K562 (cell line): ENCODE measurements around the gene MEX3A. TPM values are rescaled to one million over a fixed set of nuclear protein-coding genes. Genes with fewer than 3 reads are reported as not detected.
A peak's percentile ranks its signal among the peaks of the same experiment; 100 is the strongest.

Source experiments
- BRCA1 ChIP-seq, 2 experiments: fragments of 450-650 bp in 1 of 2; sonication (generic) in 1 of 2; formaldehyde crosslinking in 1 of 2; IDR thresholded peaks; 2 replicates each; pipeline versions ENCODE4 v1.5.0 to v1.6.1; 2017 to 2020; ENCODE audit warnings: mild to moderate bottlenecking in 1 of 2, missing genetic modification reagents in 1 of 2
- ETV6 ChIP-seq, 3 experiments: fragments of 150-350 bp in 1 of 3; sonication (generic) in 1 of 3; formaldehyde crosslinking in 1 of 3; IDR thresholded peaks; 2 replicates each; pipeline versions ENCODE4 v1.6.1 to v1.8.0; 2014 to 2022; ENCODE audit warnings: borderline replicate concordance in 2 of 3, low read depth in 2 of 3, antibody characterized with exemption in 1 of 3, low read length in 1 of 3, mild to moderate bottlenecking in 1 of 3, missing genetic modification reagents in 1 of 3
- KLF6 ChIP-seq: fragments of 250-450 bp; sonication (Bioruptor Pico); IDR thresholded peaks from 2 replicates; pipeline ENCODE4 v1.4.0; 2020; ENCODE audit warnings: mild to moderate bottlenecking, moderate library complexity, borderline replicate concordance
- MTF1 ChIP-seq: fragments of 250-450 bp; sonication (Bioruptor Pico); IDR thresholded peaks from 2 replicates; pipeline ENCODE4 v1.9.0; 2021; ENCODE audit warnings: moderate library complexity, mild to moderate bottlenecking, inconsistent platforms, borderline replicate concordance
- POLR2A ChIP-seq: fragments of 450-650 bp; conservative IDR thresholded peaks from 2 replicates; pipeline ENCODE4 v1.6.1; 2016
- polyA plus RNA-seq, 8 experiments: library from polyadenylated mRNA; depleted of rRNA in 4 of 8; stranded (reverse) in 5 of 8; unstranded in 3 of 8; fragments of >200 nt; fragmentation: Nextera tagmentation in 2 of 8; fragmentation: Illumina TruSeq in 1 of 8; extraction: Ambion mirVana in 2 of 8; extraction: Trizol in 1 of 8; gene quantifications; 2 replicates each; pipeline versions ENCODE4 v1.2.1 to v1.2.3, GENCODE V29; 2011 to 2014; ENCODE audit warnings: inconsistent platforms in 1 of 8, missing spikeins in 1 of 8
- total RNA-seq, 7 experiments: library from RNA; depleted of rRNA in 6 of 7; stranded (reverse); fragments of >200 nt in 6 of 7; fragmentation: Illumina TruSeq in 2 of 7; extraction: Trizol in 2 of 7; gene quantifications; 2 replicates each; pipeline versions ENCODE4 v1.2.1 to v1.2.3, GENCODE V29; 2011 to 2021; ENCODE audit warnings: low replicate concordance in 1 of 7
- TF ChIP-seq, protein P1 (sequence below), 2 experiments: IDR thresholded peaks; 2 replicates each; pipeline ENCODE4 v1.6.1; 2012; ENCODE audit warnings: improper control_type of control experiment in 2 of 2, low read depth in 2 of 2, low read length in 2 of 2, borderline replicate concordance in 1 of 2
- TF ChIP-seq, protein P2 (sequence below): fragments of 450-650 bp; IDR thresholded peaks from 2 replicates; pipeline ENCODE4 v1.6.1; 2017; ENCODE audit warnings: mild to moderate bottlenecking, moderate library complexity
- TF ChIP-seq, protein P3 (sequence below): sonication (generic); formaldehyde crosslinking; IDR thresholded peaks from 2 replicates; pipeline ENCODE4 v1.8.1; 2023; ENCODE audit warnings: missing genetic modification reagents, mild to moderate bottlenecking, borderline replicate concordance
- TF ChIP-seq, protein P4 (sequence below): sonication (generic); formaldehyde crosslinking; IDR thresholded peaks from 2 replicates; pipeline ENCODE4 v1.8.1; 2023; ENCODE audit warnings: mild to moderate bottlenecking, missing genetic modification reagents

MEX3A gene
- total and polyA plus RNA-seq, 9 of the 15 experiments (the other 6 are each of a cell fraction or from before 2014, with no cell fraction given): 0.36 to 13.7 (median 5.2) TPM

DNA sequence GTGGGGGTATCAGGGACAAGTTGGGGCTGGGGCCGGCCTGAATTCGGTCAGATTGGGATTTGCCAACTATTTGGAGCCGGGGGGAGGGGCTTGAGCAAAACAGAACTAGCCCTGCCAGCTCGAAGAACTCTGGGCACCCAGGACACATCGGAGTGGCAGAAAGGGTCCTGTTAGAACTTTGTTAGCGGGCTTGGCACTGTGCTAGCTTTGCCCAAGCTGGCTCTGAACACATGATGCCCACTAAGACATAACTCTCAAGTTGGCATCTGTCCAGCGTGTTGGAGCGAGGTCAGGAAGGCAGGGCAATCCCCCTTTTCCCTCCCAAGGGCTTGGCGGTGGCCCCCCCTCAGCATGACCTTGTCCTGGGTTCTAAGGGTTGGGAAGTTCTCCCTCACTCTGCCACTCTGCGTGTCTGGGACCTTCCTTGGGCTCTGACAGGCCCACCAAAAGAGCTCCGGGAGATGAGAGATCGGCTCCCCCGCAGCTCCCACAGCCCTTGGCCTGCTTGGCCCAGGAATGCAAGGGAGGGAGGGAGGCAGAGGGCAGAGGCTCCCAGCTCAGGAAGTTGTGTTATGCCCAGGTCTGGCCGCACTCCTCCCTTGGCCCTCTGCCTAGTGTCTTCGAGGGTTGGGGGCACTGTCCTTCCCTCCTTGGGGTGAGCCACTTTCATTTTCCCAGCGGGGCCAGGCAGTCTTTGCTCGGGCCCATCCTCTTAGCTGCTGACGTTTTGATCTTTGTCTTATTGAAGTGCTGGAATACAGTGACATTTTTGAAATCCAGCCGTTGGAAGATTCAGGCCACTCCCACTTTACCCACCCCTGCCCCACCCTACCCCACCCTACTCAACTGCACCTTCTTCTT lies 33.5 kb upstream of the MEX3A start (continued):
- TF ChIP-seq, protein P1, sequence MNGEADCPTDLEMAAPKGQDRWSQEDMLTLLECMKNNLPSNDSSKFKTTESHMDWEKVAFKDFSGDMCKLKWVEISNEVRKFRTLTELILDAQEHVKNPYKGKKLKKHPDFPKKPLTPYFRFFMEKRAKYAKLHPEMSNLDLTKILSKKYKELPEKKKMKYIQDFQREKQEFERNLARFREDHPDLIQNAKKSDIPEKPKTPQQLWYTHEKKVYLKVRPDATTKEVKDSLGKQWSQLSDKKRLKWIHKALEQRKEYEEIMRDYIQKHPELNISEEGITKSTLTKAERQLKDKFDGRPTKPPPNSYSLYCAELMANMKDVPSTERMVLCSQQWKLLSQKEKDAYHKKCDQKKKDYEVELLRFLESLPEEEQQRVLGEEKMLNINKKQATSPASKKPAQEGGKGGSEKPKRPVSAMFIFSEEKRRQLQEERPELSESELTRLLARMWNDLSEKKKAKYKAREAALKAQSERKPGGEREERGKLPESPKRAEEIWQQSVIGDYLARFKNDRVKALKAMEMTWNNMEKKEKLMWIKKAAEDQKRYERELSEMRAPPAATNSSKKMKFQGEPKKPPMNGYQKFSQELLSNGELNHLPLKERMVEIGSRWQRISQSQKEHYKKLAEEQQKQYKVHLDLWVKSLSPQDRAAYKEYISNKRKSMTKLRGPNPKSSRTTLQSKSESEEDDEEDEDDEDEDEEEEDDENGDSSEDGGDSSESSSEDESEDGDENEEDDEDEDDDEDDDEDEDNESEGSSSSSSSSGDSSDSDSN (IDR thresholded peaks at IDR 0.05; ENCODE audit: borderline replicate concordance in 1 of 2, low read depth in 2 of 2, low read length in 2 of 2): peak in 1 of 2 experiments; percentile 44; a peak in 1 of 4 replicates
- TF ChIP-seq KLF6 (CRISPR knock-in tag) (no peak), MTF1 (CRISPR knock-in tag) (no peak), ETV6 (IDR thresholded peaks at IDR 0.05; ENCODE audit: borderline replicate concordance in 1 of 2, low read depth in 2 of 2, low read length in 1 of 2) (no peak), ETV6 (CRISPR knock-in tag; IDR thresholded peaks at IDR 0.05; ENCODE audit: borderline replicate concordance) (peak; percentile 45; the same call in 1 of the 2 replicates), POLR2A (0 out of 2 replicates have a peak, but pooled peaks have one; percentile 18), BRCA1 (IDR thresholded peaks at IDR 0.05) (no peak), BRCA1 (CRISPR knock-in tag; IDR thresholded peaks at IDR 0.05) (0 out of 2 replicates have a peak, but pooled peaks have one; percentile 77)
- TF ChIP-seq, protein P2, sequence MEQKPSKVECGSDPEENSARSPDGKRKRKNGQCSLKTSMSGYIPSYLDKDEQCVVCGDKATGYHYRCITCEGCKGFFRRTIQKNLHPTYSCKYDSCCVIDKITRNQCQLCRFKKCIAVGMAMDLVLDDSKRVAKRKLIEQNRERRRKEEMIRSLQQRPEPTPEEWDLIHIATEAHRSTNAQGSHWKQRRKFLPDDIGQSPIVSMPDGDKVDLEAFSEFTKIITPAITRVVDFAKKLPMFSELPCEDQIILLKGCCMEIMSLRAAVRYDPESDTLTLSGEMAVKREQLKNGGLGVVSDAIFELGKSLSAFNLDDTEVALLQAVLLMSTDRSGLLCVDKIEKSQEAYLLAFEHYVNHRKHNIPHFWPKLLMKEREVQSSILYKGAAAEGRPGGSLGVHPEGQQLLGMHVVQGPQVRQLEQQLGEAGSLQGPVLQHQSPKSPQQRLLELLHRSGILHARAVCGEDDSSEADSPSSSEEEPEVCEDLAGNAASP: no peak
- TF ChIP-seq, protein P3, sequence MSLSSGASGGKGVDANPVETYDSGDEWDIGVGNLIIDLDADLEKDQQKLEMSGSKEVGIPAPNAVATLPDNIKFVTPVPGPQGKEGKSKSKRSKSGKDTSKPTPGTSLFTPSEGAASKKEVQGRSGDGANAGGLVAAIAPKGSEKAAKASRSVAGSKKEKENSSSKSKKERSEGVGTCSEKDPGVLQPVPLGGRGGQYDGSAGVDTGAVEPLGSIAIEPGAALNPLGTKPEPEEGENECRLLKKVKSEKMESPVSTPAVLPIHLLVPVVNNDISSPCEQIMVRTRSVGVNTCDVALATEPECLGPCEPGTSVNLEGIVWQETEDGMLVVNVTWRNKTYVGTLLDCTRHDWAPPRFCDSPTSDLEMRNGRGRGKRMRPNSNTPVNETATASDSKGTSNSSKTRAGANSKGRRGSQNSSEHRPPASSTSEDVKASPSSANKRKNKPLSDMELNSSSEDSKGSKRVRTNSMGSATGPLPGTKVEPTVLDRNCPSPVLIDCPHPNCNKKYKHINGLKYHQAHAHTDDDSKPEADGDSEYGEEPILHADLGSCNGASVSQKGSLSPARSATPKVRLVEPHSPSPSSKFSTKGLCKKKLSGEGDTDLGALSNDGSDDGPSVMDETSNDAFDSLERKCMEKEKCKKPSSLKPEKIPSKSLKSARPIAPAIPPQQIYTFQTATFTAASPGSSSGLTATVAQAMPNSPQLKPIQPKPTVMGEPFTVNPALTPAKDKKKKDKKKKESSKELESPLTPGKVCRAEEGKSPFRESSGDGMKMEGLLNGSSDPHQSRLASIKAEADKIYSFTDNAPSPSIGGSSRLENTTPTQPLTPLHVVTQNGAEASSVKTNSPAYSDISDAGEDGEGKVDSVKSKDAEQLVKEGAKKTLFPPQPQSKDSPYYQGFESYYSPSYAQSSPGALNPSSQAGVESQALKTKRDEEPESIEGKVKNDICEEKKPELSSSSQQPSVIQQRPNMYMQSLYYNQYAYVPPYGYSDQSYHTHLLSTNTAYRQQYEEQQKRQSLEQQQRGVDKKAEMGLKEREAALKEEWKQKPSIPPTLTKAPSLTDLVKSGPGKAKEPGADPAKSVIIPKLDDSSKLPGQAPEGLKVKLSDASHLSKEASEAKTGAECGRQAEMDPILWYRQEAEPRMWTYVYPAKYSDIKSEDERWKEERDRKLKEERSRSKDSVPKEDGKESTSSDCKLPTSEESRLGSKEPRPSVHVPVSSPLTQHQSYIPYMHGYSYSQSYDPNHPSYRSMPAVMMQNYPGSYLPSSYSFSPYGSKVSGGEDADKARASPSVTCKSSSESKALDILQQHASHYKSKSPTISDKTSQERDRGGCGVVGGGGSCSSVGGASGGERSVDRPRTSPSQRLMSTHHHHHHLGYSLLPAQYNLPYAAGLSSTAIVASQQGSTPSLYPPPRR (CRISPR knock-in tag): 0 out of 2 replicates have a peak, but pooled peaks have one; percentile 57
- TF ChIP-seq, protein P4, sequence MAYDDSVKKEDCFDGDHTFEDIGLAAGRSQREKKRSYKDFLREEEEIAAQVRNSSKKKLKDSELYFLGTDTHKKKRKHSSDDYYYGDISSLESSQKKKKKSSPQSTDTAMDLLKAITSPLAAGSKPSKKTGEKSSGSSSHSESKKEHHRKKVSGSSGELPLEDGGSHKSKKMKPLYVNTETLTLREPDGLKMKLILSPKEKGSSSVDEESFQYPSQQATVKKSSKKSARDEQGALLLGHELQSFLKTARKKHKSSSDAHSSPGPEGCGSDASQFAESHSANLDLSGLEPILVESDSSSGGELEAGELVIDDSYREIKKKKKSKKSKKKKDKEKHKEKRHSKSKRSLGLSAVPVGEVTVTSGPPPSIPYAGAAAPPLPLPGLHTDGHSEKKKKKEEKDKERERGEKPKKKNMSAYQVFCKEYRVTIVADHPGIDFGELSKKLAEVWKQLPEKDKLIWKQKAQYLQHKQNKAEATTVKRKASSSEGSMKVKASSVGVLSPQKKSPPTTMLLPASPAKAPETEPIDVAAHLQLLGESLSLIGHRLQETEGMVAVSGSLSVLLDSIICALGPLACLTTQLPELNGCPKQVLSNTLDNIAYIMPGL (CRISPR knock-in tag): no peak
